Right lobe of liver (tissue), 6 donors: Measurements from ENCODE around the gene COL18A1. TPM values are rescaled to one million over a fixed set of nuclear protein-coding genes. Genes with fewer than 3 reads are reported as not detected.

ENCODE experiments used
- ATAC-seq, 4 donors: fragments of 200-7000 bp; cut with Tn5 transposase; one replicate each; pipeline ENCODE4 v1.9.1; 2020; ENCODE audit warnings: mild to moderate bottlenecking in 4 of 4, moderate library complexity in 4 of 4
- DNase-seq, 3 donors: peaks; one replicate each; pipeline ENCODE4 v3.0.0-alpha.2; 2020
- H3K27ac ChIP-seq, 3 donors: fragments of 200-600 bp; one replicate each; pipeline ENCODE4 v1.8.0; 2022
- H3K27me3 ChIP-seq, 2 donors: fragments of 200-600 bp; one replicate each; pipeline ENCODE4 v1.8.0; 2022
- H3K36me3 ChIP-seq, 4 donors: fragments of 200-600 bp; sonication (generic) in 1 of 4; one replicate each; pipeline versions ENCODE4 v1.5.1 to v1.8.0; 2017 to 2022; ENCODE audit warnings: control low read depth in 1 of 4
- H3K4me1 ChIP-seq, 4 donors: fragments of 200-600 bp; sonication (generic) in 1 of 4; one replicate each; pipeline versions ENCODE4 v1.5.1 to v1.8.0; 2017 to 2022; ENCODE audit warnings: control low read depth in 1 of 4
- H3K4me3 ChIP-seq, 3 donors: fragments of 200-600 bp; one replicate each; pipeline ENCODE4 v1.8.0; 2022
- H3K9me3 ChIP-seq, 4 donors: fragments of 200-600 bp; sonication (generic) in 1 of 4; one replicate each; pipeline versions ENCODE4 v1.5.1 to v1.8.0; 2017 to 2022; ENCODE audit warnings: control low read depth in 1 of 4
- CTCF ChIP-seq, 4 donors: fragments of 200-600 bp in 3 of 4; fragments of 450-650 bp in 1 of 4; IDR thresholded peaks; one replicate each; pipeline versions ENCODE4 v1.5.1 to v1.8.0; 2016 to 2022; ENCODE audit warnings: antibody characterized with exemption in 4 of 4, mild to moderate bottlenecking in 2 of 4
- POLR2A ChIP-seq: fragments of 450-650 bp; IDR thresholded peaks from one replicate; pipeline ENCODE4 v1.6.1; 2017; ENCODE audit warnings: antibody characterized with exemption, mild to moderate bottlenecking
- WGBS: methylation state at CpG from one replicate; pipeline ENCODE4 v1.1.6; 2018; ENCODE audit warnings: low coverage, low lambda C conversion rate; ENCODE audit not compliant: insufficient coverage; ENCODE audit errors: missing lambda C conversion rate; 5-methylcytosine and 5-hydroxymethylcytosine counted together
- intact Hi-C, 2 donors: fragments of 100-400 bp; cut with DNase I; formaldehyde crosslinking; loops; one replicate each; pipeline versions ENCODE4 v1.11.2 to v1.14.1; 2022
- total RNA-seq, 6 experiments: library from RNA; depleted of rRNA in 2 of 6; stranded (reverse); fragments of >200 nt in 2 of 6; fragmentation: NEBNext Ultra II Directional in 3 of 6; extraction: Animal tissue kit (Norgen Biotek cat#: 25700) in 3 of 6; gene quantifications; one replicate each; pipeline versions ENCODE4 v1.1.0 to v1.2.4, GENCODE V29; 2016 to 2023
- donor health status: DM: no; HTN: yes; CAD: no.
- donor health status: DM: no; HTN: no; CAD: no.
- donor health status: DM: no; HTN: no; CAD: no.
- donor health status: DM: no; HTN: yes; CAD: no.
- donor health status: DM: no; HTN: yes; CAD: no.

The COL18A1 gene
- total RNA-seq, 6 experiments from 2014 or later: 261 to 487 (median 297) TPM

GRCh38 chr21:45518742-45519141, 113.8 kb downstream of the COL18A1 start:
- TF ChIP-seq CTCF (IDR thresholded peaks at IDR 0.05) (no peak), POLR2A (no peak)
- H3K9me3 ChIP-seq: peaks cover 0 to 4% (median 0%) of the 10 kb centered on the region in 4 donors
- H3K4me3 ChIP-seq: no peak overlapping the region
- DNase-seq (no peak), ATAC-seq (no peak)
- intact Hi-C loops: no loop called here
- peaks cover 0 to 10% (median 2%) of the 10 kb centered on the region in 4 donors for H3K4me1 ChIP-seq
- no peak overlapping the region for H3K27ac ChIP-seq
- H3K27me3 ChIP-seq: no peaks in the 10 kb centered on the region
- H3K36me3 ChIP-seq: no peaks in the 10 kb centered on the region
- WGBS: 84% methylated on average over 2 of the region's 2 CpGs

GRCh38 chr21:45519182-45519581, 114.2 kb downstream of the COL18A1 start:
- TF ChIP-seq CTCF (IDR thresholded peaks at IDR 0.05) (no peak), POLR2A (no peak)
- H3K9me3 ChIP-seq: peaks cover 0 to 4% (median 0%) of the 10 kb centered on the region in 4 donors
- H3K4me3 ChIP-seq: no peak overlapping the region
- 90% methylated on average over 4 of the region's 4 CpGs for WGBS
- H3K4me1 ChIP-seq: peaks cover 0 to 10% (median 2%) of the 10 kb centered on the region in 4 donors
- no peak overlapping the region for H3K27ac ChIP-seq
- no peaks in the 10 kb centered on the region for H3K27me3 ChIP-seq
- no peaks in the 10 kb centered on the region for H3K36me3 ChIP-seq
- DNase-seq: no peak
- intact Hi-C loops: no loop called here
- ATAC-seq: no peak

GRCh38 chr21:45521241-45521640, 116.3 kb downstream of the COL18A1 start:
- Histone ChIP-seq H3K4me3 (no peak overlapping the region), H3K36me3 (no peaks in the 10 kb centered on the region), H3K27ac (no peak overlapping the region), H3K27me3 (no peaks in the 10 kb centered on the region), H3K9me3 (peaks cover 0 to 4% (median 0%) of the 10 kb centered on the region in 4 donors), H3K4me1 (peaks cover 0 to 26% (median 9%) of the 10 kb centered on the region in 4 donors)
- ATAC-seq: no peak
- TF ChIP-seq CTCF (IDR thresholded peaks at IDR 0.05) (no peak), POLR2A (no peak)
- WGBS: 97% methylated on average over 2 of the region's 2 CpGs
- no peak for DNase-seq
- intact Hi-C loops: no loop called here

GRCh38 chr21:45522381-45522780, 117.4 kb downstream of the COL18A1 start:
- Histone ChIP-seq H3K4me3 (no peak overlapping the region), H3K27ac (no peak overlapping the region), H3K4me1 (peaks cover 0 to 24% (median 9%) of the 10 kb centered on the region in 4 donors), H3K27me3 (no peaks in the 10 kb centered on the region), H3K9me3 (peaks cover 0 to 4% (median 0%) of the 10 kb centered on the region in 4 donors), H3K36me3 (no peaks in the 10 kb centered on the region)
- TF ChIP-seq CTCF (IDR thresholded peaks at IDR 0.05): no peak
- no peak for TF ChIP-seq POLR2A
- DNase-seq (no peak), ATAC-seq (no peak)
- intact Hi-C loops: no loop called here
- WGBS: 93% methylated on average over 4 of the region's 6 CpGs

- DNase-seq: peak in 2 of 3 donors; percentile 44 to 45
Observed at GRCh38 chr21:45522986-45523385, 118.0 kb downstream of the COL18A1 start.

More at GRCh38 chr21:45522986-45523385, 118.0 kb downstream of the COL18A1 start:
- H3K27me3 ChIP-seq: no peaks in the 10 kb centered on the region
- no peaks in the 10 kb centered on the region for H3K36me3 ChIP-seq
- 100% methylated on average over 3 of the region's 6 CpGs for WGBS
- H3K4me1 ChIP-seq: peaks cover 0 to 20% (median 10%) of the 10 kb centered on the region in 4 donors
- TF ChIP-seq POLR2A (no peak), CTCF (IDR thresholded peaks at IDR 0.05) (no peak)
- no peak for ATAC-seq
- no peak overlapping the region for H3K4me3 ChIP-seq
- H3K27ac ChIP-seq: no peak overlapping the region
- intact Hi-C loops: no loop called here
- peaks cover 0 to 4% (median 0%) of the 10 kb centered on the region in 4 donors for H3K9me3 ChIP-seq
